ENCODE data around the gene DMGDH.

GRCh38 chr5:79088507-79088906, 19.0 kb upstream of the DMGDH start:
- TF ChIP-seq EZH2 (IDR thresholded peaks at IDR 0.05; ENCODE audit: borderline replicate concordance, low read depth, low read length, severe bottlenecking) (no peak), POLR2AphosphoS5 (IDR thresholded peaks at IDR 0.05; ENCODE audit: insufficient read depth, low read depth, low read length) (no peak), CTCF (IDR thresholded peaks at IDR 0.05; ENCODE audit: extremely low read depth in 1 of 2, insufficient read depth in 1 of 2, low read depth in 1 of 2, low read length in 2 of 2) (no peak), MYC (IDR thresholded peaks at IDR 0.05; ENCODE audit: low read depth, low read length) (no peak), JUN (IDR thresholded peaks at IDR 0.05; ENCODE audit: borderline replicate concordance, insufficient read depth, insufficient read length, low read depth) (no peak), POLR2A (IDR thresholded peaks at IDR 0.05; ENCODE audit: low read depth, low read length) (no peak)
